Fibroblast of mammary gland (primary cell): ENCODE measurements around the gene MECR.

Source experiments
- DNase-seq: peaks from one replicate; pipeline ENCODE4 v3.0.0-alpha.2; 2010; ENCODE audit warnings: low read depth
- H3K4me3 ChIP-seq: 2 replicates; pipeline ENCODE4 v1.5.1; 2011; ENCODE audit warnings: low read depth, mild to moderate bottlenecking, low read length, moderate library complexity; ENCODE audit not compliant: control insufficient read depth
- CTCF ChIP-seq: conservative IDR thresholded peaks from 2 replicates; pipeline ENCODE4 v1.5.1; 2011; ENCODE audit warnings: low read depth, low read length, inconsistent platforms; ENCODE audit not compliant: control insufficient read depth, insufficient read depth

The MECR gene

GRCh38 chr1:29183287-29183686 is 47.4 kb downstream of the MECR start:
- DNase-seq: no peak
- no peak overlapping the region for H3K4me3 ChIP-seq
- TF ChIP-seq CTCF: no peak

GRCh38 chr1:29181413-29182225 is 49.1 kb downstream of the MECR start, which contains the start of gene SRSF4:
Gene SRSF4 (minus strand): TSS chr1:29181900. CDS start chr1:29181752, 148 bp downstream.
- no peak for TF ChIP-seq CTCF
- DNase-seq: peak; percentile 97
- peak within 1 kb of the TSS; percentile 78 for H3K4me3 ChIP-seq

GRCh38 chr1:29180497-29181412 is 50.0 kb downstream of the MECR start:
- TF ChIP-seq CTCF: no peak
- H3K4me3 ChIP-seq: peak overlapping the region; percentile 78
- peak; percentile 45 for DNase-seq

- DNase-seq: peak; percentile 20
- H3K4me3 ChIP-seq: peak overlapping the region; percentile 78
- no peak for TF ChIP-seq CTCF
These were observed 51.0 kb downstream of the MECR start for GRCh38 chr1:29179641-29180184.

GRCh38 chr1:29177022-29177705 is 53.6 kb downstream of the MECR start:
- H3K4me3 ChIP-seq: no peak overlapping the region
- peak; percentile 22 for DNase-seq
- TF ChIP-seq CTCF: no peak

GRCh38 chr1:29176576-29176975 is 54.2 kb downstream of the MECR start:
- no peak for TF ChIP-seq CTCF
- peak; percentile 69 for DNase-seq
- H3K4me3 ChIP-seq: no peak overlapping the region
